ENCODE data around the gene CHAC2.

The CHAC2 gene

DNA sequence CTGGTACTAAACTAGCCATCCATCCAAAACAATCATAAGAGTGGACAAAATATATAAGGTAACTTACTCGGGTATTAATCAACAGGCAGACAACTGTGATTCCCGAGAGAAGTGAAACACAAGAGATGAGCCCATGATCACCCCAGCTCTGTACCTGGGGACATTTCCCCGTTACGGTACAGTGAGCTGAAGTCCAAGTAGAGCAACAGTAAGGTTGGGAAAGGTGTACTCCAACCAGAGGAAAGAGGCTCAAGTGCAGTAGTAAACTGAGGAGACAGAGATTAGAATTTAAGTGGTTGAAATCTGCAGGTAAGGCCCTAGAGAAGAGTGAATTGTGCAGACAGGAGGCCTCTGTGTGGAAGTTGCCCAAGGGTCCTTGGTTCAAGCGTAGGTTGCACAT is 30.5 kb upstream of the CHAC2 start:
- Mint-ChIP-seq H3K4me1 (no peaks in the 10 kb centered on the region), H3K27ac (peak overlapping the region; percentile 7), H3K36me3 (ENCODE audit: low read depth) (peaks cover 54% of the 10 kb centered on the region), H3K4me3 (no peak overlapping the region), H3K27me3 (ENCODE audit: low read depth, poor library complexity) (no peaks in the 10 kb centered on the region), H3K9me3 (peaks cover 14% of the 10 kb centered on the region)
- no peak for TF ChIP-seq CTCF (IDR thresholded peaks at IDR 0.05)
- no peak for DNase-seq

DNA sequence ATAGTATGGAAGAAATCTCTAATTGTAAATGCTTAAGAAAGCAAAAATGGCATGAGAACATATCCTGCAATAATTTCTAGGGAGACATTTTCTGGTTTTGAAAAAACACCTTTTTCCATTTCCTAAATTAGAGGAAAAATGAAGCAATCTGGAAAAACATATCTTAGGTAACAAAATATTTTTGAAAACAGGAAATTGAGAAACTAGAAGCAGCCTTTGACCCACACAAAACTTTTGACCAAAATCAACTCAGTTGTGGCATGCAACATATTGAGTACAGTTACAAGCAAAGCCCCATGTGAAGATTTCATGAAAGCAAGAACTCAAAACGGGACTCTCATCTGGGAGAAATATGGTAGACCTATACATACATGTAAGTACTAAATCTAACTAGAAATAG is 28.6 kb upstream of the CHAC2 start:
- TF ChIP-seq CTCF (IDR thresholded peaks at IDR 0.05): no peak
- H3K27me3 Mint-ChIP-seq (ENCODE audit: low read depth, poor library complexity): no peaks in the 10 kb centered on the region
- no peak overlapping the region for H3K4me3 Mint-ChIP-seq
- H3K9me3 Mint-ChIP-seq: peaks cover 12% of the 10 kb centered on the region
- H3K4me1 Mint-ChIP-seq: no peaks in the 10 kb centered on the region
- H3K27ac Mint-ChIP-seq: no peak overlapping the region
- no peak for DNase-seq
- H3K36me3 Mint-ChIP-seq (ENCODE audit: low read depth): peaks cover 41% of the 10 kb centered on the region

DNA sequence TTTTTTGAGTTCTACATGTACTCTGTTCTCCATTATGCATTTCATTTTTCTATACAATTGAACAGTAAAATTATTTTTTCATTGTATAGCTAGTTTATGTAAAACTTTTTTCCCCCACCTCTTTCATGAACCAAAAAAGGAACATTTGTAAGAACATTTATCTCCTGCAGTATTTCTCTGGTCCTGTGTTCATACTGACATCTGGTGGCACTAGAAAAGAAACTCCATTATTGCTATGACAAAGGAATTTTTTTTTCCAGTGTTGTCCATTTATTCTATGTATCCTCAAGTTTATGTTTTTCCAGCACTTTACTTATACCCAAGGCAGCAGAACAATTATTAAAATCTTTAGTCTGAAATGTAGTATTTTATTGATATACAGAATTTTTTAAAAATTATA is 27.4 kb upstream of the CHAC2 start:
- peak; percentile 14 for TF ChIP-seq CTCF (IDR thresholded peaks at IDR 0.05)
- H3K4me1 Mint-ChIP-seq: no peaks in the 10 kb centered on the region
- H3K9me3 Mint-ChIP-seq: peaks cover 4% of the 10 kb centered on the region

GRCh38 chr2:53744395-53745065 is 23.1 kb upstream of the CHAC2 start:
- H3K27ac Mint-ChIP-seq: no peak overlapping the region
- no peak for DNase-seq
- H3K4me1 Mint-ChIP-seq: no peaks in the 10 kb centered on the region
- H3K4me3 Mint-ChIP-seq: no peak overlapping the region
- H3K9me3 Mint-ChIP-seq: no peaks in the 10 kb centered on the region
- H3K36me3 Mint-ChIP-seq (ENCODE audit: low read depth): peaks cover 49% of the 10 kb centered on the region
- no peaks in the 10 kb centered on the region for H3K27me3 Mint-ChIP-seq (ENCODE audit: low read depth, poor library complexity)
- no peak for TF ChIP-seq CTCF (IDR thresholded peaks at IDR 0.05)

More for the DNA sequence above, 27.4 kb upstream of the CHAC2 start:
- H3K27me3 Mint-ChIP-seq (ENCODE audit: low read depth, poor library complexity): no peaks in the 10 kb centered on the region
- peaks cover 32% of the 10 kb centered on the region for H3K36me3 Mint-ChIP-seq (ENCODE audit: low read depth)
- no peak for DNase-seq
- no peak overlapping the region for H3K27ac Mint-ChIP-seq
- no peak overlapping the region for H3K4me3 Mint-ChIP-seq

- Mint-ChIP-seq H3K9me3 (no peaks in the 10 kb centered on the region), H3K27me3 (ENCODE audit: low read depth, poor library complexity) (no peaks in the 10 kb centered on the region), H3K36me3 (ENCODE audit: low read depth) (peaks cover 61% of the 10 kb centered on the region), H3K27ac (no peak overlapping the region), H3K4me1 (peaks cover 7% of the 10 kb centered on the region), H3K4me3 (no peak overlapping the region)
- no peak for TF ChIP-seq CTCF (IDR thresholded peaks at IDR 0.05)
- DNase-seq: no peak
Measured at GRCh38 chr2:53750041-53750768, 17.4 kb upstream of the CHAC2 start.

DNA sequence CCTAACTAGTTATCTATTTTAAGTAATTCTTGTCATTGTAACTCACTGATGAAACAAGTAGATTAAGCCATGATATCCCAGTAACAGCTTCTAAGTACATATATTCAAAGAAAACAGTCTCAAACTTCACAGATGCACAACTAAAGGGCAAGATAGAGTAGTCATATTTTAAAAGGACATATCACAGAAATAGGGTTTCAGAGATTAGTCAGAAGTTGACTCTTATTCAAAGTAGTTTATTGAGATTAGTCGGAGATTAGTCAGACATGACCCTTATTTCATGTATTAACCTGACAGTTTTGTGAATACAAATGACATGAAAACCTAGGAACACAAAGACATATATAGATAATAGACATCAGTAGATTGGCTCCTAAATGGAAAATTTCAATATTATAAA is 15.9 kb upstream of the CHAC2 start:
- Mint-ChIP-seq H3K4me3 (no peak overlapping the region), H3K36me3 (ENCODE audit: low read depth) (peaks cover 59% of the 10 kb centered on the region), H3K27ac (no peak overlapping the region), H3K9me3 (no peaks in the 10 kb centered on the region), H3K27me3 (ENCODE audit: low read depth, poor library complexity) (no peaks in the 10 kb centered on the region), H3K4me1 (peaks cover 7% of the 10 kb centered on the region)
- TF ChIP-seq CTCF (IDR thresholded peaks at IDR 0.05): no peak
- no peak for DNase-seq
